NCI-H1092 (cell line): ENCODE results near the gene KRTAP10-7.
"Not testable (repeated sequence)": the region's sequence is repeated elsewhere in the genome, so short reads cannot be mapped to it uniquely, and the experiment has no call there.

ENCODE experiments used
- DNase-seq: peaks from one replicate; lab custom pipeline; 2025; lab: John Stamatoyannopoulos, UW

Gene KRTAP10-7

DNA sequence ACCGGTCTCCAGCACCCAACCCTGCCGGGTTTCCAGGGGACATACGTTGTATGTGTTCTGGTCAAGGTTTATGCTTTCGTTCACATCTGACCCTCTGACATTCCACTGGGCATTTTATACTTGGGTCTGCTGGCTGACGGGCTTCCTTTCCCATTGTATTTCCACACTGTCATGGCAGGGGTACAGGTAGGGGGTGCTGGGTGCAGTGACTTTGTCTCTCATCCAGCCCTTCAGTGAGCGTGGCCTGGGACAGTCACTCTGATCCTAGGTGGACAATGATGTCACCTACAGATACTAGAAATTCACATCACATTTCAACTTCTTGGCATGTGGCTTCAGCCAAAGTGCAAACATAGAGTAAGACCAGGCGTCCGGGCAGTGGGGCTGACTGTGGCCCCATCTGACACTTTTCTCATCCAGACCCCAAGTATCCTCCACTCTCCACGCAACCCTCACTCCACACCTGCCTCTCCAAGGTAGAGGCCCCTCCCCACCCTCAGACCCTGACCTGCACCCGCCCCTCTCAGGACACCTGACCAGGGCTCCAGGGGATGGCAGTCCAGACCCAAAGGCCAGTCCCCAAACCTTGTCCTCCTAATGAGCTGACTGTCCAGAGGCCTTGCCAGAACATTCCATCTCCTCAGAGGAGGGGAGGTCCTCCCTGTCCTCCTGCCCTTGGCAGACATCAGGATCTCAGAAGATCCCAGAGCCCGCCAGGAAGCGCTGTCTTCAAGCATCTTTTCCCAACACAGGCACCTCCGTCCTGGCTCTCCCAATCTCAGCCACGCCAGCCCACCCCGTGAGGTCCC is 36.0 kb downstream of the KRTAP10-7 start:
- no peak for DNase-seq

DNA sequence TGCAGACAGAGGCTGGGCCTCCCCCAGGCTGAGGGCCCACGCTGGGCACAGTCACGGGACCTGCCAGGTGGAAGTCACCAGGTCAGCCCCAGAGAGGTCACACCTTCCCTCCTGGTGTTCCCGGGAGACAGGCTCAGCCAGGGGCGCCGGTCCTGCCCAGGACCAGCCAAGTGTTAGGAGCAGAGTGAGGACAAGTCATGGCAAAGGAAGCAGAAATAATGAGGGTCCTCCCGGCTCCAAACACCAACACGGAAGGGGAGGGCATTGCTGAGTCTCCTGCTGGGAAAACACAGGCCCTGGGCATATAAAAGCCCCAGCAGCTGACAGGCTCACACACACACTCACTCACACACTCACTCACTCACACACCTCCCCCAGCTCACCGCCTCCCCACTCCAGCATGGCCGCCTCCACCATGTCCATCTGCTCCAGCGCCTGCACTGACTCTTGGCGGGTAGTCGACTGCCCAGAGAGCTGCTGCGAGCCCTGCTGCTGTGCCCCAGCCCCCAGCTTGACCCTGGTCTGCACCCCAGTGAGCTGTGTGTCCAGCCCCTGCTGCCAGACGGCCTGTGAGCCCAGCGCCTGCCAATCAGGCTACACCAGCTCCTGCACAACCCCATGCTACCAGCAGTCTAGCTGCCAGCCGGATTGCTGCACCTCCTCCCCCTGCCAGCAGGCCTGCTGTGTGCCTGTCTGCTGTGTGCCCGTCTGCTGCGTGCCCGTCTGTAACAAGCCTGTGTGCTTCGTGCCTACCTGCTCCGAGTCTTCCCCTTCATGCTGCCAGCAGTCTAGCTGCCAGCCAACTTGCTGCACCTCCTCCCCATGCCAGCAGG is 36.8 kb downstream of the KRTAP10-7 start, which contains the start of gene KRTAP10-10:
Gene KRTAP10-10, plus strand, starts transcription at position 339 of the 833 bp plus-strand sequence. Its CDS starts 62 bp downstream, at position 401.
- no peak for DNase-seq

DNA sequence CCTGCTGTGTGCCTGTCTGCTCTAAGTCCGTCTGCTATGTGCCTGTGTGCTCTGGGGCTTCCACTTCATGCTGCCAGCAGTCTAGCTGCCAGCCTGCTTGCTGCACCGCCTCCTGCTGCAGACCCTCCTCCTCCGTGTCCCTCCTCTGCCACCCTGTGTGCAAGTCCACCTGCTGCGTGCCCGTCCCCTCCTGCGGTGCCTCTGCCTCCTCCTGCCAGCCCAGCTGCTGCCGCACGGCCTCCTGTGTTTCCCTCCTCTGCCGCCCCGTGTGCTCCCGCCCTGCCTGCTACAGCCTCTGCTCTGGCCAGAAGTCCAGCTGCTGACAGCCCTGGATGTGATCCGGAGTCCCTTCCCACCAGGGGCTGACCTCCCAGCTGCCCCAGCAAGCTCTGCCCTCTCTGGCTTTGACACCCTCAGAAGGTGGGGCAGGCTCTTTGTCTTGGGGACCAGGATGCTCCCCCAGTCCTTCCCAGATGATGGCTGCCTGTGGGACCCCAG is 37.5 kb downstream of the KRTAP10-7 start:
- DNase-seq = not testable (repeated sequence)

DNA sequence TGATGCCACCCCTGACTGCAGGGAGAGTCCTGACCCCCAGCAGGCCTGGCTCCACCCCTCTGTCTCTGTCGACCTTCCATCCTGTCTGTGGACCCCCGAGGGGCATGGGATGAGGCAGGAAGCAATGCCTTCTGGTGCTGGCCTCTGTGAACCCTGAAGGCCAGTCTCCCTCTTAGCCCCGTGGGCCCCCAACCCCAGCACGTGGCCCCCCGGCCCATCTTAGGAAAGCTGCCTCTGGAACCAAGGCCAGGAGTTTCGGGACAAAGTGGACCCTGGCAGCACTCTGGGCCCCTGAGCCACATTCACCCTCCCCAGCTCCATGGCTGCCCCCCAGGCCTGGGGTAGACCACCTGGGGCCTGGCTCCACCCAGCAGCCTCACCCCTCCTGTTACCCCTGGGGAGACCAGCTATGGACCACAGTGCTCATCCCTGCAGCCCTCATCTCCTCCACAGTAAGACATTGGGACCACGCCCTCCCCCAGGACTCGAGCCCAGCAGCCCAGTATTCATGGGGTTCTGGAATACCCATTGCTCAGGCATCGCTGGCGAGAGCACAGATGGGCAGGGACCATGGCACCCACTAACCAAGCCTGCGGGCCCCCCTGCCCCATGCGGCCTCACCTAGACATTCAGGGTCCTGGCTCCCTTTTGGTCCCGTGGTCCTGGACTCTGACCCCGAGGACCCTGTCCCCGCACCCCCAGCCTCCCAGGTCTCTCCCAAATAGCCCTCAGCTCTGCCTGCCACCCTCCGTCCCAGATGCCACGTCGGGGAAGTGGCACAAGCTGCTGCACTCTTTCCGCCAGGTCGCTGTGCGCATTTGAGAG is 38.3 kb downstream of the KRTAP10-7 start:
- DNase-seq = not testable (repeated sequence)

DNA sequence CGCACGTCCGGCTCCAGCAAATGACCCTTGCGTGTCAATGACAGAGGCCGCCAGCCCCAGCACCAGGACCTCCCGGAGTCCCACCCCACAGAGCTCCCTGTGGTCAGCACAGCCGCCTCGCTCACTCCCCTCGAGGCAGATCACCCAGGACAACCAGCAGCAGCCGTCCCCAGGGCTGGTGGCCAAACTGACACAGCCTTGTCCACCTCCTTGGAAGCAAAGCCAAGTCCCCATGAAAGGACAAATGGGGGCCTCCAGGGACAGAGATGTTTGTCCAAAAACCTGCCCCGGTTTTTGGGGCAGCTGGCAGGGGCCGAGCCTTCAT is 38.9 kb downstream of the KRTAP10-7 start:
- no peak for DNase-seq

DNA sequence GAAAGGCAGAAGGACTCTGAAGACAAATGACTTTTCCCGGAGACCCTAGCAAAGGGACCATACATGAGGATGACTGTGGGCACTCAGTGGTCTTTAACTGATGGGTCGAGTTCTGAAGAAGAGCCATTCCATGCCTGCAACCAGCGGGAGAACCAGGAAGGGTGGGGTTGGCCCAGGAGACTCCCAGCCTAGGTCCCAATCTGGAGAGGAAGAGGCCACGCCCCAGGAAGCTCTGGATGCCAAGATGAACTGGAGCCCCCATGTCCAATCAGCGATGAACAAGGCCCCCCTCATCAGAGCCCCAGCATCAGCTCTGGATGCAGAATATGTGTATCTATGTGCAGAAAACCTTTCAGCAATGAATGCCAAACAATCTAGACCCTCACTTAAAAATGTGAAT is 40.4 kb downstream of the KRTAP10-7 start:
- no peak for DNase-seq

DNA sequence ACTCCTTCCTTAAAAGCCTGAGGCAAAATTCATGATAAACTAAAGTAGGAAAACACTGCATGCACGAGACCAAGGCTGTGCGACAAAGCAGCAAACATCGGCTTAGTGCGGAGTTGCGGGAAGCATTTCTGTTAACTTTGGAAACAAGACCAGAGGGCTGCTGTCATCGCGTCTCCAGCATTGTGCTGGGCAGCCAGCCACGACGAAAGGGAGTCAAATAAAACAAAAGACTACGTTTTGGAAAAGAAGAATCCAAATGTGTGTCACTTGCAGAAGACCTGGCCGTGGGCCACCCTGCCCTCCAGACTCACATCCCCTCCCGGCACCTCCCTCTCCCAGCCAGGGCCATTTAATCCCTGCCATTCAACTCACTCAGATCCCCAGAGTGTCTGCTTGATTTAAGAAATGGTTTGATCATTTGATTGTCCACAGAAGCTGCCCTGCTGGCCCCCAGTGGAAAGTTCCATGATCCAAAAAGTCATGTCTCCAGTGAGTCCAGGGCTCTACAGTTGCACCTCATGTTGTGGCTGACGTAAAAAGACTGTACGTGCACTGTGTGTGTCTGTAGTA is 43.4 kb downstream of the KRTAP10-7 start:
- no peak for DNase-seq

DNA sequence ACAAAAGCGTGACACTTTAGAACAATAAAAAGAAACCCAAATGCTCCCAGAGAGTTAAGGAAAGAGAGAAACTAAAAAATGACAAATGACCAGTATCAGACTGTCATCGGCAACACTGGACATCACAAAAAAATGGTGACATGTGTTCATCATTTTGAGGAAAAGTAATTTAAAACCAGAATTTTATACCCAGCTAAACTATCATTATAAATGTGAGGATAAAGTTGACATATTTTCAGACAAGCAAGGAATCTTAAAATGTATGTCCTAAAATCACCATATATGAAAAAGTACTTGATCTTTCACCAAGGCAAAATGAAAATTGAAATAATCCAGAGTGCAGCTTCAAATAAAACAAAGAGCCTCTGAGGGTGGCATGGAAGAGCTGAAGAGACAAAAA is 44.5 kb downstream of the KRTAP10-7 start:
- no peak for DNase-seq

DNA sequence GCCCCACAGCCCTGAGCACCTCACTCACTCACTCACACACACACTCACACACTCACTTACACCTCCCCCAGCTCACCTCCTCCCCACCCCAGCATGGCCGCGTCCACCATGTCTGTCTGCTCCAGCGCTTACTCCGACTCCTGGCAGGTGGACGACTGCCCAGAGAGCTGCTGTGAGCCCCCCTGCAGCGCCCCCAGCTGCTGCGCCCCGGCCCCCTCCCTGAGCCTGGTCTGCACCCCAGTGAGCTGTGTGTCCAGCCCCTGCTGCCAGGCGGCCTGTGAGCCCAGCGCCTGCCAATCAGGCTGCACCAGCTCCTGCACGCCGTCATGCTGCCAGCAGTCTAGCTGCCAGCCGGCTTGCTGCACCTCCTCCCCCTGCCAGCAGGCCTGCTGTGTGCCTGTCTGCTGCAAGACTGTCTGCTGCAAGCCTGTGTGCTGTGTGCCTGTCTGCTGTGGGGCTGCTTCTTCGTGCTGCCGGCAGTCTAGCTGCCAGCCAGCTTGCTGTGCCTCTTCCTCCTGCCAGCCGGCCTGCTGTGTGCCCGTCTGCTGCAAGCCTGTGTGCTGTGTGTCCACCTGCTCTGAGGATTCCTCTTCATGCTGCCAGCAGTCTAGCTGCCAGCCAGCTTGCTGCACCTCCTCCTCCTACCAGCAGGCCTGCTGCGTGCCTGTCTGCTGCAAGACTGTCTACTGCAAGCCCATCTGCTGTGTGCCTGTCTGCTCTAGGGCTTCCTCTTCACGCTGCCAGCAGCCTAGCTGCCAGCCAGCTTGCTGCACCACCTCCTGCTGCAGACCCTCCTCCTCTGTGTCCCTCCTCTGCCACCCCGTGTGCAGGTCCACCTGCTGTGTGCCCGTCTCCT is 46.2 kb downstream of the KRTAP10-7 start, which contains the start of gene KRTAP10-11:
Gene KRTAP10-11, plus strand, starts transcription at position 49 of the 856 bp plus-strand sequence. Its CDS starts 45 bp downstream, at position 94.
- DNase-seq = not testable (repeated sequence)

DNA sequence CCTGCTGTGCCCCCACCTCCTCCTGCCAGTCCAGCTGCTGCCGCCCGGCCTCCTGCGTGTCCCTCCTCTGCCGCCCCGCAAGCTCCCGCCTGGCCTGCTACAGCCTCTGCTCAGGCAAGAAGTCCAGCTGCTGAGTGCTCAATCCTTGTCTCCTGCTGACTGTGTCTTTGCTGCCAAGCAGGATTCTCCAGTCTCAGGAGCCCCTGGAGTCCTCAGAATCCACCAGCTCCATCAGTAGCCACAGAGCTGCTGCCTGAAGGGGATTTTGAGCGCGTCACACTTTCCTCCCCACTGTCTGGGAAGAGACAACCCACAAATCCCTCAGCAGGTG is 46.8 kb downstream of the KRTAP10-7 start:
- peak; percentile 12 for DNase-seq

DNA sequence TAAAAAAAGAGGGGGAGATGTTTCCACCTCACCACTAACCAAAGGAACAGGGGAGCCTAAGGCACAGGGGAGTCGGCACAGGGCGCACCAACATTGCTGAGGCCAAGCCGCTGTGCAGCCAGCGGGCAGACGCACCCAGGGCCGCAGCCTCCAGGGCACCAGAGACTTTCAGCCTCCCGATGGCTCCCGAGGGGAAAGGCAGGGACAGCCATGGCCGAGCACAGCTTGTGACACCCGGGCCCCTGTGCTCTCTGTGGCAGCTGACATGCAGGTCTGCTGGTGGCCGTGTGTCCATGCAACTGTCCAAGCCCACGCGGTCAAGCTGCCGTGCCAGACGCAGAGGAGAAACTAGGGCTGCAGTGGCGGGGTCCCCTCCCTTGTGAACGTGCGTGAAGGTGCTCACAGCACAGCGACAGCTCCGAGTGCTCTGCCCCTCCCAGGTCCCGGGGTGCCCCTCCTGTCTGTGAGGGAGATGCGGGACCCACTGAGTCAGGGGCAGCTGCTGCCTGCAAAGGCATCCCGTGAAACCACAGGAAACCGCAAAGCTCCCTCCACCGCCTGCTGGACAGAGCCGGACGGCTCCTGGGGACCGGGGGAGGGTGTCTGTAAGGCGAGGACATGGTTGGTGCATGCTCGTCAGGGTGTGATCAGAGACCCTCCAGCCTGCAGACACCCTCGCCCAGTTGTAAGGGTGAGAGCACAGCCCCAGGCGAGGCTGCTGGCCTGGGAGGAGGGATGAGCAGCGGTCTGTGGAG is 48.3 kb downstream of the KRTAP10-7 start:
- DNase-seq = no peak

DNA sequence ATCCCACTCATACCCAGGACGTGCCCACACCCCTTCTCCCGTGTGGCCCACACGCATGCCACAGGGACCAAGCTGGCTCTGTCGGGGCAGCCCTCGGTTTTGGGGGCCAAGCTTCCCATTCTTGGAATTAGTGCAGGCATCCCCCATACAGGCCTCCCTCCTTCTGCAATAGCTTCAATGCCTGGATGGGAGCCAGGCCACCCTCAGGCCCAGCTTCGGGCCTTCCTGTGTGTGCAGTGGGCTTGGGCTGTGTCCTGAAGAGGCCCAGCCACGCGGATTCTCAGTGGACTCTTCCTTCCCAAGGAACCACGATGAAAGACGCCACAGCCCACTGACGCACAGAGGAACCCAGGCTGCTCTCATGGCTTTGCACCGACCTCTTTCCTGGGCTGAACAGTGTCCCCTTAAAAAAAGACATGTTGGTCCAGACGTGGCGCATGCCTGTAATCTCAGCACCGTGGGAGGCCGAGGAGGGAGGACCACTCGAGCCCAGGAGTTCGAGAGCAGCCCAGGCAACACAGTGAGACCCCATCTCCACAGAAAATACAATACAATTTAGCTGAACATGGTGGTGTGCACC is 49.2 kb downstream of the KRTAP10-7 start:
- DNase-seq = no peak

DNA sequence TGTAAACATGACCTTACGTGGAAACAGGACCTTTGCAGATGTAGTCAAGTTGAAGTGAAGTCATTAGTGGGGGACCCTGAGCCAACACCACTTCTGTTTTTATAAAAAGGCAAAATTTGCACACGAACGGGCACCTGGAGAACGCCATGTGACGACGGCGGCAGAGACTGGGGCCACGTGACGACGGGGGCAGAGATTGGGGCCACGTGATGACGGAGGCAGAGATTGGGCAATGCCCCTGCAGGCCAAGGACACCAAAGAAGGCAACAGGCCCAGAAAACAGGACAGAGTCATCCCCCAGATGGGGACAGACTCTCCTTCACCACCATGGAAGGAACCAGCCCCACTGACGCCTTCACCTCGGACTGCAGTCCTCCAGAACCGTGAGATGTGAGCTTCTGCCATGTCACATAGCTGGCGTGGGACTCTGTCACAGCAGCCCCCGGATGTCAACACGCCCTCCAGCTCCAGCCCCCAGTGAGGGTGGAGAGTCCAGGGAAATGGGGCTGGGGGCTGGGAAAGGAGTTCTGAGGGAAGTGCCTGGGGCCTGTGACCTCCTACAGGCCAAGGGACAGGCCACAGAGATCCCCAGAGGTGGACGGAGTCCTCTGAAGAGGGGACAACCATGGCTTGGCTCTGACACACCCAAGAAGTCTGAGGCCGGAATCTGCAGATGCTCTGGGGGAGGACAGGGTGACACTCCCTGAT is 50.0 kb downstream of the KRTAP10-7 start:
- DNase-seq = no peak

DNA sequence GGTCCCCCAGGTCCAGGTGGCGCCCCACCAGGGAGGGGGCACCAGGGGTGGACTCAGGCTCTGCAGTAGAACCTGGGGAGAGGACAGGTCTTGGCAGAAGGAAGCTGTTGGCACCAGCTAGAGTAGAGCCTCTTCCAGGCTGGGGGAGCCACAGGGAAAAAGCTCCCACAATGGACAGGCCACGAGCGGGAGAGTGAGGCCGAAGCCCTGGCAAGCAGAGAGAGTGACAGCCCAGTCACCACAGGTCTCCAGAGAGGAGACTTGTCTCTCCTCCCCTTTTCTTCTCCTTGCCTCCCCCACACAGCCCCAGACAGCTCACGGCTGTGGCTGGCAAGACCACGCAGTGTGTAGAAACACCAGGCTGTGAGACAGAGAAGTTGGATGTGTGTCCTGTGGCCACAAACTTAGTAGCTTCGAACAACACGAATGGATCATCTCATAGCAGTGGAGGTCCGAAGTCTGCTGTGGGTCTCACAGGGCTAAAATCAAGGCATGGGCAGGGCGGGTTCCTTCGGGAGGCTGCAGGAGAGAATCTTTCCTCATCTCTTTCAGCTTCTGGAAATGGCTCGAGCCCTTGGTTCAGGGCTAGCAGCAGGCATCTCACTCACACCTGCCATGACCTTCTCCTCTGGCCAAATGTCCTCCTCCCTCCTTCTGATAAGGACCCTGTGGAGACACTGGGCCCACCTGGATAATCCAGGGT is 50.7 kb downstream of the KRTAP10-7 start:
- DNase-seq = no peak
